Suprapubic skin (tissue), 4 donors: Measurements from ENCODE around the gene ARHGEF12.

Experiments used
- CTCF ChIP-seq, 2 donors: fragments of 200-600 bp in 1 of 2; fragments of 450-650 bp in 1 of 2; sonication (generic) in 1 of 2; IDR thresholded peaks; one replicate each; pipeline ENCODE4 v1.5.1; 2016 to 2019; ENCODE audit warnings: antibody characterized with exemption in 2 of 2, mild to moderate bottlenecking in 1 of 2, moderate library complexity in 1 of 2
- EP300 ChIP-seq: sonication (generic); formaldehyde crosslinking; IDR thresholded peaks from one replicate; pipeline ENCODE4 v1.6.1; 2017; ENCODE audit warnings: antibody characterized with exemption
- POLR2A ChIP-seq, 2 donors: fragments of 450-650 bp; IDR thresholded peaks; one replicate each; pipeline ENCODE4 v1.6.1; 2017; ENCODE audit warnings: antibody characterized with exemption in 2 of 2, mild to moderate bottlenecking in 2 of 2, moderate library complexity in 2 of 2
- POLR2AphosphoS5 ChIP-seq, 3 donors: sonication (generic); formaldehyde crosslinking; IDR thresholded peaks; one replicate each; pipeline ENCODE4 v1.6.1; 2017; ENCODE audit warnings: antibody characterized with exemption in 3 of 3

- no peak for TF ChIP-seq CTCF (IDR thresholded peaks at IDR 0.05)
- TF ChIP-seq POLR2A (IDR thresholded peaks at IDR 0.05): no peak
- TF ChIP-seq POLR2AphosphoS5 (IDR thresholded peaks at IDR 0.05): no peak
- no peak for TF ChIP-seq EP300
Observed at GRCh38 chr11:120513436-120514315, 177.5 kb downstream of the ARHGEF12 start.
